ENCODE data around the gene EPHA10.

EPHA10 gene

GRCh38 chr1:37732111-37732780, 32.7 kb downstream of the EPHA10 start:
- no peak for DNase-seq

GRCh38 chr1:37731312-37732019, 33.5 kb downstream of the EPHA10 start:
- DNase-seq: no peak

- no peak for DNase-seq
Measured at GRCh38 chr1:37730376-37730775, 34.5 kb downstream of the EPHA10 start.

- no peak for DNase-seq
Measured at GRCh38 chr1:37728416-37728815, 36.5 kb downstream of the EPHA10 start.

GRCh38 chr1:37726751-37727585, 38.0 kb downstream of the EPHA10 start:
- DNase-seq: no peak

- DNase-seq: no peak
Measured at GRCh38 chr1:37725851-37726613, 38.9 kb downstream of the EPHA10 start.

GRCh38 chr1:37724575-37724974, 40.3 kb downstream of the EPHA10 start:
- no peak for DNase-seq

- no peak for DNase-seq
Measured at GRCh38 chr1:37723390-37724078, 41.4 kb downstream of the EPHA10 start.

GRCh38 chr1:37723072-37723389, 41.9 kb downstream of the EPHA10 start:
- DNase-seq: no peak

GRCh38 chr1:37722181-37723071, 42.5 kb downstream of the EPHA10 start:
- no peak for DNase-seq

- DNase-seq: no peak
Measured at GRCh38 chr1:37721565-37721964, 43.4 kb downstream of the EPHA10 start.

- no peak for DNase-seq
Measured at GRCh38 chr1:37720231-37721130, 44.4 kb downstream of the EPHA10 start.

GRCh38 chr1:37719572-37720195, 45.2 kb downstream of the EPHA10 start:
- DNase-seq: no peak

- DNase-seq: no peak
Measured at GRCh38 chr1:37718901-37719571, 45.9 kb downstream of the EPHA10 start.

GRCh38 chr1:37718181-37718900, 46.6 kb downstream of the EPHA10 start:
- DNase-seq: no peak

GRCh38 chr1:37717631-37718030, 47.3 kb downstream of the EPHA10 start:
- DNase-seq: no peak

- DNase-seq: no peak
Measured at GRCh38 chr1:37716321-37716720, 48.6 kb downstream of the EPHA10 start.

GRCh38 chr1:37714689-37715088, 50.2 kb downstream of the EPHA10 start:
- no peak for DNase-seq

- DNase-seq: no peak
Measured at GRCh38 chr1:37714226-37714625, 50.7 kb downstream of the EPHA10 start.

Data from activated CD4-positive, alpha-beta T cell treated with anti-CD3 and anti-CD28 coated beads, Interleukin-2, Interleukin-6, amounts not matched to agents 100 ng/mL and 50 ng/mL, durations not matched to agents 16 hours and 8 hours (primary cell).